ENCODE data around the gene TKTL1. TPM values are rescaled to one million over a fixed set of nuclear protein-coding genes. Genes with fewer than 3 reads are reported as not detected.
"Not testable (repeated sequence)": the region's sequence is repeated elsewhere in the genome, so short reads cannot be mapped to it uniquely, and the experiment has no call there.

The TKTL1 gene
- total and polyA plus RNA-seq, 2 donors, result 0.43 to 1.3 TPM

DNA sequence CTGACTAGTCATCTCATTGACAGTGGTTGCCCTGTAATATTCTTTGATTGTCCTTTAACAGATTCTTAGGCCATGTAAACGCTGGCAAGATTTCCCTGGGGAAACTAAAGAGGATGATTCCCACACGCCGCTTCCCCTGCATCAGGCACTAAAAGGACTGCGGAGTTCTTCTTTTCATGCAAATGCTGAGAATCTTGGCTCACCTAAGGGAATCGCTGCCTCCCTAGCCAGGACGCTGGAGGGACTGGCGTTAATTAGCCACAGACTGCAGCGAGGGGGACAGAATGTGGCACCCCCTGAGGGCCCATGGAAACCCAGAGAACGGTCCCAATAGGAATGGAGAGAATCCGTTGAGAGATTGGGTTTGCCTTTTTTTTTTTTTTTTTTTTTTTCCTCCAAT lies 9.2 kb upstream of the TKTL1 start:
- not testable (repeated sequence) for H3K4me3 ChIP-seq (ENCODE audit: low read length in 2 of 2); DNase-seq (ENCODE audit: low read depth in 6 of 9, low spot score in 9 of 9); H3K36me3 ChIP-seq (ENCODE audit: control insufficient read depth in 2 of 2, insufficient read depth in 2 of 2, low read length in 1 of 2); H3K27ac ChIP-seq (ENCODE audit: low read depth in 1 of 2, low read length in 1 of 2); H3K4me1 ChIP-seq (ENCODE audit: control insufficient read depth in 2 of 2, insufficient read depth in 2 of 2, low read length in 2 of 2); H3K9me3 ChIP-seq (ENCODE audit: control insufficient read depth in 2 of 2, insufficient read depth in 1 of 2, low read length in 1 of 2); H3K27me3 ChIP-seq (ENCODE audit: control insufficient read depth in 2 of 2, insufficient read depth in 1 of 2, low read length in 1 of 2)
- no CpG with 5 or more reads among the region's 10 CpGs for WGBS

DNA sequence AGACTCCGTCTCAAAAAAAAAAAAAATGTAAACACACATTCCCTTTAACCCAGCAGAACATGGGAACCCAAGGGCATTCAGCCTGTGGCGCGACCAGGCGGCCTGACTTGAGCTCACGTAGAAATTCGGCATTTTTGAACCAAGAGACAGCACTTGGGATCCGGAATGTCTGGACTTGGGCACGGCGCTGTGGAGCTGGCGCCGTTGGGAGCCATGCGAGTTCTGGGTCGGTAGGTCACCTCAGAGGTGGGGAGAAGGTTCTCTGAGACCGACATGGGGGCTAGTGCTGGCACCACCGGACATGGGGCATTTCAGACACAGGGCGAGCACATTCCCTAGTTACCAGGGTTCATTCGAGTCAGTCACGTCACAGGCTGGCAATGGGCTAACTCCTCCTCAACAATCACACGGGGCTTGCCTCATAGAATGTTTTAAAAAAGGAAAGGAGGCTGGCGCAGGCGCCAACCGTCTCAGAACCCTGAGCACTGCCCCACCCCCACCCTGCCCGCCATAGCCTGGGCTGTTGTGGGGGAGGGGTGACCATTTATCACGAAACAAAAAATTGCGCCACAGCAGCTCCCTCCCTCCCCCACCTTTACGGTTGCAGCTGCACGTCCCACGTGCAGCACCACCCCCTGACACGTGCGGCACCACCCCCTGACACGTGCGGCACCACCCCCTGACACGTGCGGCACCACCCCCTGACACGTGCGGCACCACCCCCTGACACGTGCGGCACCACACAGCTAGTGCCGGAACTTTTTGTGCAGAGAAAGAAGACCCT lies 612 bp upstream of the TKTL1 start, which contains the start of gene TEX28:
TSS of gene TEX28 (minus strand) at position 334 of the 784 bp plus-strand sequence. CDS start 3,007 bp downstream, outside the sequence.
- H3K4me3 ChIP-seq (ENCODE audit: low read length in 2 of 2), result no peak within 1 kb of the TSS
- no peak for DNase-seq (ENCODE audit: low read depth in 6 of 9, low spot score in 9 of 9)
- no peak within 1 kb of the TSS for H3K27ac ChIP-seq (ENCODE audit: low read depth in 1 of 2, low read length in 1 of 2)
- H3K4me1 ChIP-seq (ENCODE audit: control insufficient read depth in 2 of 2, insufficient read depth in 2 of 2, low read length in 2 of 2), result no peaks in the 10 kb centered on the region
- no peaks in the 10 kb centered on the region for H3K36me3 ChIP-seq (ENCODE audit: control insufficient read depth in 2 of 2, insufficient read depth in 2 of 2, low read length in 1 of 2)
- no peaks in the 10 kb centered on the region for H3K27me3 ChIP-seq (ENCODE audit: control insufficient read depth in 2 of 2, insufficient read depth in 1 of 2, low read length in 1 of 2)
- WGBS, result 97% methylated on average over 39 of the region's 39 CpGs
- peaks cover 0 to 8% of the 10 kb centered on the region in 2 donors for H3K9me3 ChIP-seq (ENCODE audit: control insufficient read depth in 2 of 2, insufficient read depth in 1 of 2, low read length in 1 of 2)

DNA sequence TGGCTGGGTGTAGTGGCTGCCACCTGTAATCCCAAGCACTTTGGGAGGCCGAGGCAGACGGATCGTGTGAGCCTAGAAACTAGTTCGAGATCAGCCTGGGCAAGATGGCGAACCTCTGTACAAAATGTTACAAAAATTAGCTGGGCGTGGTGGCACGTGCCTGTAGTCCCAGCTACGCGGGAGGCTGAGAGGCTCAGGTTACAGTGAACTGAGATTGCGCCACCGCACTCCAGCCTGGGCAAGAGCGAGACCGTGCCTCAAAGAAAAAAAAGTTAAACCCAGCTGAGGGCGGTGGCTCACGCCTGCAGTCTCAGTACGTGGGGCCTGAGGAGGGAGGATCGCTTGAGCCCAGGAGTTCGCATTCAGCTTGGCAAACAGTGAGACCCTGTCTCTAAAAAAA lies 1.1 kb downstream of the TKTL1 start:
- Histone ChIP-seq H3K4me3 (ENCODE audit: low read length in 2 of 2) (no peak overlapping the region), H3K36me3 (ENCODE audit: control insufficient read depth in 2 of 2, insufficient read depth in 2 of 2, low read length in 1 of 2) (no peaks in the 10 kb centered on the region), H3K27ac (ENCODE audit: low read depth in 1 of 2, low read length in 1 of 2) (no peak overlapping the region), H3K4me1 (ENCODE audit: control insufficient read depth in 2 of 2, insufficient read depth in 2 of 2, low read length in 2 of 2) (no peaks in the 10 kb centered on the region), H3K9me3 (ENCODE audit: control insufficient read depth in 2 of 2, insufficient read depth in 1 of 2, low read length in 1 of 2) (peaks cover 0 to 8% of the 10 kb centered on the region in 2 donors), H3K27me3 (ENCODE audit: control insufficient read depth in 2 of 2, insufficient read depth in 1 of 2, low read length in 1 of 2) (no peaks in the 10 kb centered on the region)
- no peak for DNase-seq (ENCODE audit: low read depth in 6 of 9, low spot score in 9 of 9)
- 96% methylated on average over 18 of the region's 18 CpGs for WGBS

DNA sequence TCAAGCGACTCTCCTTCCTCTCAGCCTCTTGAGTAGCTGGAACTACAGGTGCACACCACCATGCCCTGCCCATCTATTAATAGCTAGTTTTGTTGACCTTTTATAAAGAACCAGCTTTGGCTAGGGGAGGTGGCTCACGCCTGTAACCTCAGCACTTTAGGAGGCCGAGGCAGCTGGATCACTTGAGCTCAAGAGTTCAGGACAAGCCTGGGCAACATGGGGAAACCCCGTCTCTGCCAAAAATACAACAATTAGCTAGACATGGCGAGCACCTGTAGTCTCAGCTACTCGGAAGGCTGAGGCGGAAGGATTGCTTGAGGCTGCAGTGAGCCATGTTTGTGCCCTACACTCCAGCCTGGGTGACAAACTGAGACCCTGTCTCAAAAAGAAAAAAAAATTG lies 2.7 kb downstream of the TKTL1 start:
- Histone ChIP-seq H3K4me1 (ENCODE audit: control insufficient read depth in 2 of 2, insufficient read depth in 2 of 2, low read length in 2 of 2) (no peaks in the 10 kb centered on the region), H3K4me3 (ENCODE audit: low read length in 2 of 2) (no peak overlapping the region), H3K27me3 (ENCODE audit: control insufficient read depth in 2 of 2, insufficient read depth in 1 of 2, low read length in 1 of 2) (no peaks in the 10 kb centered on the region), H3K27ac (ENCODE audit: low read depth in 1 of 2, low read length in 1 of 2) (no peak overlapping the region), H3K9me3 (ENCODE audit: control insufficient read depth in 2 of 2, insufficient read depth in 1 of 2, low read length in 1 of 2) (peaks cover 0 to 8% of the 10 kb centered on the region in 2 donors), H3K36me3 (ENCODE audit: control insufficient read depth in 2 of 2, insufficient read depth in 2 of 2, low read length in 1 of 2) (no peaks in the 10 kb centered on the region)
- no peak for DNase-seq (ENCODE audit: low read depth in 6 of 9, low spot score in 9 of 9)
- WGBS, result 91% methylated on average over 7 of the region's 7 CpGs

DNA sequence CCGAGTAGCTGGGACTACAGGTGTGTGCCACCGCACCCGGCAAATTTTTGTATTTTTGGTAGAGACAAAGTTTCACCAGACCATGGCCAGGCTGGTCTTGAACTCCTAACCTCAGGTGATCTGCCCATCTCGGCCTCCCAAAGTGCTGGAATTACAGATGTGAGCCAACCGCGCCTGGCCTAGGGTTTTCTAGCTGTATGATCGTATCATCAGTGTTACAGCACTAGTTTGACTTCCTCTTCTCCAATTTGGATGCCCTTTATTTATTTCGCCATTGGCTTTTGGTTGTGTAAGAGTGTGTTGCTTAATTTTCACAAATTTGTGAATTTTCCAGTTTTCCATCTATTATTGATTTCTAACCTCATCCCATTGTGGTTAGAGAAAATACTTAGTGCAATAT lies 5.2 kb downstream of the TKTL1 start:
- WGBS, result 94% methylated on average over 8 of the region's 8 CpGs
- Histone ChIP-seq H3K9me3 (ENCODE audit: control insufficient read depth in 2 of 2, insufficient read depth in 1 of 2, low read length in 1 of 2) (peaks cover 0 to 4% of the 10 kb centered on the region in 2 donors), H3K4me3 (ENCODE audit: low read length in 2 of 2) (no peak overlapping the region), H3K4me1 (ENCODE audit: control insufficient read depth in 2 of 2, insufficient read depth in 2 of 2, low read length in 2 of 2) (no peaks in the 10 kb centered on the region), H3K27ac (ENCODE audit: low read depth in 1 of 2, low read length in 1 of 2) (no peak overlapping the region), H3K36me3 (ENCODE audit: control insufficient read depth in 2 of 2, insufficient read depth in 2 of 2, low read length in 1 of 2) (no peaks in the 10 kb centered on the region), H3K27me3 (ENCODE audit: control insufficient read depth in 2 of 2, insufficient read depth in 1 of 2, low read length in 1 of 2) (no peaks in the 10 kb centered on the region)
- no peak for DNase-seq (ENCODE audit: low read depth in 6 of 9, low spot score in 9 of 9)

DNA sequence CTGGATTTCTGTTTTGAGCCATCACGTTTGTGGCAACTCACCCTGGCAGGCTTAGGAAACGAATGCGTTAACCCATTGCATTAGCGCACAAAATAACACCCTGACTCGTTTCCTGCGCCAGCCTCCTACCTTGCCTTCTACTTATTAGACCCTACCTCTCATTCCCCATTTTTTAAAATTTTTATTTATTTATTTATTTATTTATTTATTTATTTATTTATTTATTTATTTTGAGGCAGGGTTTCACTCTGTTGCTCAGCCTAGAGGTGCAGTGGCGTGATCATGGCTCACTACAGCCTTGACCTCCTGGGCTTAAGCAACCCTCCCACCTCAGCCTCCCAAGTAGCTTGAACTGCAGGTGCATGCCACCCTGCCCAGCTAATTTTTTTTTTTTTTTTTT lies 7.4 kb downstream of the TKTL1 start:
- not testable (repeated sequence) for H3K36me3 ChIP-seq (ENCODE audit: control insufficient read depth in 2 of 2, insufficient read depth in 2 of 2, low read length in 1 of 2); H3K27ac ChIP-seq (ENCODE audit: low read depth in 1 of 2, low read length in 1 of 2); DNase-seq (ENCODE audit: low read depth in 6 of 9, low spot score in 9 of 9); H3K27me3 ChIP-seq (ENCODE audit: control insufficient read depth in 2 of 2, insufficient read depth in 1 of 2, low read length in 1 of 2); H3K4me3 ChIP-seq (ENCODE audit: low read length in 2 of 2); H3K9me3 ChIP-seq (ENCODE audit: control insufficient read depth in 2 of 2, insufficient read depth in 1 of 2, low read length in 1 of 2); H3K4me1 ChIP-seq (ENCODE audit: control insufficient read depth in 2 of 2, insufficient read depth in 2 of 2, low read length in 2 of 2)
- WGBS, result 92% methylated on average over 7 of the region's 7 CpGs

DNA sequence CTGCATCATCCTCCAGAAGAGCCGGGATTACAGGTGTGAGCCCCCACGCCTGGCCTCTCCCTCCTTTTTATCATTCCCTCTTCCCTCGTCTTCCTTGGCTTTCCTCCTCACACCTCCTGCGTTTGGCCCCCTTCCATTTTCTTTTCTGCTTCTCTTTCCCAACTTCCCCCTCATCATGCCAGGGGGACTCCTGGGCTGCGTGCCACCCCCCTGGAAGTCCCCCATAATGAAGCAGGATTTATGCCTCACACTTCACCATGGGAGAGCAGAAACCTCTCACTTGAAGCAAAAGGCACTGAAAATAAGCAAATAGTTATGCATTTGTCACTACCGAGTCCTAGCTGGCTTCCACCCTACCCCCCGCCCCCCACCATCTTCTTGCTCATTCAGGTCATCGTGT lies 7.9 kb downstream of the TKTL1 start:
- no peaks in the 10 kb centered on the region for H3K27me3 ChIP-seq (ENCODE audit: control insufficient read depth in 2 of 2, insufficient read depth in 1 of 2, low read length in 1 of 2)
- WGBS, result 96% methylated on average over 8 of the region's 8 CpGs
- H3K4me1 ChIP-seq (ENCODE audit: control insufficient read depth in 2 of 2, insufficient read depth in 2 of 2, low read length in 2 of 2), result peaks cover 0 to 6% of the 10 kb centered on the region in 2 donors
- no peak overlapping the region for H3K27ac ChIP-seq (ENCODE audit: low read depth in 1 of 2, low read length in 1 of 2)
- H3K9me3 ChIP-seq (ENCODE audit: control insufficient read depth in 2 of 2, insufficient read depth in 1 of 2, low read length in 1 of 2), result no peaks in the 10 kb centered on the region
- no peak for DNase-seq (ENCODE audit: low read depth in 6 of 9, low spot score in 9 of 9)
- H3K36me3 ChIP-seq (ENCODE audit: control insufficient read depth in 2 of 2, insufficient read depth in 2 of 2, low read length in 1 of 2), result no peaks in the 10 kb centered on the region
- no peak overlapping the region for H3K4me3 ChIP-seq (ENCODE audit: low read length in 2 of 2)

DNA sequence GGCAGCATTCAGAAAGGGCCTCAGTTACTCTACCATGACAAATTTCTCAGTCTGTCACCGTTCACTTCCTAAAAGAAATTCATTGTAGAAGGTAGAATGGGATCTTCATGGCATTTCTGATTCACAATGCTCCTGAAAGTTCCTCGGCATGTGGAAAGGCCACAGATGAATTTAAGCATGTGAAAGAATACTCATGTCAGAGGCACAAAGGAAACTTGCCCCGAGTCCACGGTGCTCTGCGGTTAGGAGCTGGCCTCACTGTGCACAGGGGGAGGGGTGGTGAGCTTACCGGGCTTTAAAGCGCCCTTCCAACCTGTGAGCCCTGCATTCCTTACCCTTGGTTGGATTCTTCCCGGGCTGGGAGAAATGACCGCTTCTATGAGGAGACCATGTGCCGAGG lies 9.3 kb downstream of the TKTL1 start:
- 89% methylated on average over 10 of the region's 10 CpGs for WGBS
- Histone ChIP-seq H3K4me1 (ENCODE audit: control insufficient read depth in 2 of 2, insufficient read depth in 2 of 2, low read length in 2 of 2) (peaks cover 0 to 12% of the 10 kb centered on the region in 2 donors), H3K4me3 (ENCODE audit: low read length in 2 of 2) (no peak overlapping the region), H3K27ac (ENCODE audit: low read depth in 1 of 2, low read length in 1 of 2) (no peak overlapping the region), H3K36me3 (ENCODE audit: control insufficient read depth in 2 of 2, insufficient read depth in 2 of 2, low read length in 1 of 2) (no peaks in the 10 kb centered on the region), H3K9me3 (ENCODE audit: control insufficient read depth in 2 of 2, insufficient read depth in 1 of 2, low read length in 1 of 2) (no peaks in the 10 kb centered on the region), H3K27me3 (ENCODE audit: control insufficient read depth in 2 of 2, insufficient read depth in 1 of 2, low read length in 1 of 2) (no peaks in the 10 kb centered on the region)
- DNase-seq (ENCODE audit: low read depth in 6 of 9, low spot score in 9 of 9), result no peak

DNA sequence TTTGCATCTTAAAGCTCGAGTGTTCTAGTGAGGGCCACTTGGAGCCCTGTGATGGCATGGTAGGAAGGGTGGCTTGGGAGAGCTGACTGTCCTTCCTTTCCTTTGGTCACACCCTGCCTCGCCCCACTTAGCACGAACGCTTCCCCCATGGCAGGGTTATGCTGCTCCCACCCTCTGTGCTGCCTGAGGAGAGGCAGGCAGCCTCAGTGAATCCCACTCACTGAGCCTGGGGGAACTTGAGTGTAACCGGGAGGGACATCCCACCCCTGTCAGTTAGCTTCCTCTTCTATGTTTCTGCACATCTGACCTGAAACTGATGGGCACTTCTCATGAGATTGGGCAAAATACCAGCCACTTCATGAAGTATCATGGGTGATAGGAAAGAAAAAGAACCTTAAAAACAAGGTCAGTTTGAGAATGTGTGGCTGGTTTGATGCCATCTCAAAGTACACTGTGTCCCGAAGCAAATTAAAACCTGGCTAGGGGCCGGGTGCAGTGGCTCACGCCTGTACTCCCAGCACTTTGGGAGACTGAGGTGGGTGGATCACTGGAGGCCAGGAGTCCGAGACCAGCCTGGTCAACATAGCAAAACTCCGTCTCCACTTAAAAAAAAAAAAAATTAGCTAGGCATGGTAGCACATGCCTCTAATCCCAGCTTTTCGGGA lies 10.1 kb downstream of the TKTL1 start:
- 87% methylated on average over 11 of the region's 11 CpGs for WGBS
- Histone ChIP-seq H3K4me3 (ENCODE audit: low read length in 2 of 2) (no peak overlapping the region), H3K36me3 (ENCODE audit: control insufficient read depth in 2 of 2, insufficient read depth in 2 of 2, low read length in 1 of 2) (no peaks in the 10 kb centered on the region), H3K27me3 (ENCODE audit: control insufficient read depth in 2 of 2, insufficient read depth in 1 of 2, low read length in 1 of 2) (no peaks in the 10 kb centered on the region), H3K4me1 (ENCODE audit: control insufficient read depth in 2 of 2, insufficient read depth in 2 of 2, low read length in 2 of 2) (peaks cover 0 to 12% of the 10 kb centered on the region in 2 donors), H3K27ac (ENCODE audit: low read depth in 1 of 2, low read length in 1 of 2) (no peak overlapping the region), H3K9me3 (ENCODE audit: control insufficient read depth in 2 of 2, insufficient read depth in 1 of 2, low read length in 1 of 2) (no peaks in the 10 kb centered on the region)
- no peak for DNase-seq (ENCODE audit: low read depth in 6 of 9, low spot score in 9 of 9)
